GM21515 (cell line): ENCODE measurements around the gene HMGB3.
"Not testable (repeated sequence)": the region's sequence is repeated elsewhere in the genome, so short reads cannot be mapped to it uniquely, and the experiment has no call there.

Experiments used
- ATAC-seq: cut with Tn5 transposase; IDR thresholded peaks from one replicate; pipeline ENCODE4 v1.9.1; 2021; ENCODE audit not compliant: unreplicated experiment

Gene HMGB3

DNA sequence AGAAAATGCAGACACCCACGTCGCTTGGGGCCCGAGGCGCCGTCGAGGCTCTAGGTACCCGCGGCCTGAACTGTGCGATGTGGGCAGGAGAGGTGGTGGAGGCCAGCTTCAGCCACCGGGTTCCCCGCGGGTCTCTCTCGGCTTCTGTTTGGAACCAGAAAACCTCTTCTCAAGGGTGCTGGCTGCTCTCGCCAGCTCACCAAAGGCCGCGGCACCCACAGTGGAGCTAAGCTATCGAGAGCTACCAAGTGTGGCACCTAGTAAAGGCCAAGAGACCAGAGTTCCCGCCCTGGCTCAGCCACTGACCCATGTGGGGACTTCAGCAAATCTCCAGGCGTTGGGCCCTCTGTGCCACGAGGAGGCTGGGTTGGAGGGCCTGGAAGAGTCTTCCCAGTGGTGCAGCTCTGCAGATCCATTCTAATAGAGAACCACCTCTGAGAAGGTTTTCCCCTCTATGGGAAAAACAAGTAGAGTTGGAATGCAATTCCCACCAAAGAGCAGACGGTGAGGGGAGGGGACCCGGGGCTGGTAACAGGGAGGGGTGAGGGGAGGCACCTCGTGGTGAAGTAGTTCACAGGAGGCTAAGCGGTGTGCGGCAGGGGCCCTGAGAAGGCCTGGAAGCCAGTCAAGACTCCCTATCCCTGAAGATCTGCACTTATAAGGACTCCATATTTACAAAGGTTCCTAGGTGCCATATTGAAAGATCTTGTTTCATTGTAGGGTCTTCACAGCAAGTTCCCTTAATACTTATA, 5.5 kb upstream of the HMGB3 start:
- ATAC-seq, result no peak

DNA sequence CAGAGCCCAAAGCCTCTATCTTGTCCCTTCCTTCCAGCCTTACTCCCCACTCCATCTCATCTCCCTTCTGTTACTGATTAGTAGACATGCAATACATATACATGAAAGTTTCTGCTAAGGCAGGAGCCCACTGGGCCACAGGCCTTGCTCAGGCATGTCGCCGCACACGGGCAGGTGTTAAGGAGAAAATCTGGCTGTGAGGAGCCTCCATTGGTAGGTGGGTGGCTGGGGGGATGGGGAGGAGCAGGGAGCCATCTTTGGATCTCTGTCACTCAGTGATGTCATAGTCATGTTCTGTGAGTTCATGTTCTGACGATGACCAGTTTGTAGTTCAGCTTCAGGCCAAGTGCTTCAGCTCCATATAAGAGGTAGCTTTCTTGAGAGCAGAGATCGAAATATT, 2.9 kb upstream of the HMGB3 start:
- ATAC-seq, result no peak

DNA sequence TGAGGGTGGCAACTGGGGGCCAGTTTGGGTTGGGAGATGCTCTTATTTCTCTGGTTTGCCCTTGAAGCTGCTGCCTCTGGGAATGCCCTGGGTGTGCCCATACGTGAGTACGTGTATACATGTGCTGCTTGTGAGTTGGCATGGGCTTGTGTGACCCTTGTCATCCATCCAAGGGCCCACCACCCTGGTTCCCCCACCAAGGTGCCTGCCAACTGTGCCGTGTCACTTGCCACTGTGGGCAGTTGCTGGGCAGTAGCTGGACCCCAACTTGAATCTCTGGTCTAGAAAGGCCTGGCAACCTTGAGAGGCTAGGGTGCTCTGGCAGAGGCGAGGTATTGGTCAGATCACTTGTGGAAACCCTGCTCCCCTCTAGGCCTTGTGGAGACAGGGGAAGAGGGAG, 2.4 kb upstream of the HMGB3 start:
- ATAC-seq, result no peak

DNA sequence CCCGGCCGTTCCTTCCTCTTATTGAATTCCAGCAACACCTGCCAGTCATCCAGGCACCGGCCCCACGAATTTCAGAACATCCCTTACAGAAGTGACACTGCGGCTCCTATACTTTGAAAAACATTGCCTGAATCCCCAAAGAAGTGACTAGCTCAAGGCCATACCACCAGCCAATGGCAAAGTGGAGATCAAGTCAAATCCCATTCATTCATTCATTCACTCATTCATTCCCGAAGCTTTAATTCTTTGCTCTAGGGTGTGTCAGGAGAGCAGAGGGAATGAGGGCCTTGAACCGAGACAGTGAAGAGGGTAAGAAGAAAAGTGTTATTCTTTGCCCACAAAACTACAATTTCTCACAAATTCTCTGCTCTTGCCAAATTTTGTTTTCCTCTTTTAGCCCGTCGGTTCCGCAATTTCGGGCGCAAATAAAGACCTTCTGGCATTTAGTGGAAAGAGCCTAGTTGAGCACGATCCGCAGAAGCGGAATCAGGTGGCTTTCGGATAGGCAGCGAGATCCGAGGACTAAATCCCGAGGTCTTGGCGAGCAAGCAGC, 824 bp upstream of the HMGB3 start:
- no peak for ATAC-seq

DNA sequence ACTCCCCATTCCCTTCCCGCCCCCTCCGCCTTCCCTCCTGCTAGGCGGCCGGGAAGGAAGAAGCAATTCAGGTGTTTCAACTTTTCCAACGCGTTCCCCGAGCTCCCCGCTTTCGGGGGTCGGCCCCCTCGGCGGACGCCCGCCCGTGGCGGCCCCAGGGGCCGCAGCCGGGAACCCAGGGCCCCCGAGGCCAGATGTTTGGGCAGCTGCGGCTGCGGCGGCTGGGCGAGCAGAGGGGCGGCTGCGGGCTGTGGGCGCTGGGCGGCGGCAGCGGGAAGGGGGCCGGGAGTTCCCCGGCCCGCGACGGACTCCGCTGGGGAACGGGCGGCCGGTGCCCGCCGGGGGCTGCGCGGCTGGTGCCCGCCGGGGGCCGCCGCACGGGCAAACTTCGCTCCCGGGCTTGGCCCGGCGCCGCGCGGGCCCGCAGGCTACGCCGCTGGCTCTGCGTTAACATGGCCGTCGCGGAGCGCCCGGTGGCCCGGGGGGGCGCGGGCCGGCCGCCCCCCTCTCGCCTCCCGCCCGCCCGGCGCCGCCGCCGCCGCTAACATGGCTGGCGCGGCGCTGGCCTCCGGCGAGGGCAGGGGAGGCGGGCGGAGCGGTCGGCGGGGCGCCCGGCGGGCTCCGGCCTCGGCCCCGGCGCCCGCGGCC, 510 bp downstream of the HMGB3 start:
- ATAC-seq, result peak; percentile 23

DNA sequence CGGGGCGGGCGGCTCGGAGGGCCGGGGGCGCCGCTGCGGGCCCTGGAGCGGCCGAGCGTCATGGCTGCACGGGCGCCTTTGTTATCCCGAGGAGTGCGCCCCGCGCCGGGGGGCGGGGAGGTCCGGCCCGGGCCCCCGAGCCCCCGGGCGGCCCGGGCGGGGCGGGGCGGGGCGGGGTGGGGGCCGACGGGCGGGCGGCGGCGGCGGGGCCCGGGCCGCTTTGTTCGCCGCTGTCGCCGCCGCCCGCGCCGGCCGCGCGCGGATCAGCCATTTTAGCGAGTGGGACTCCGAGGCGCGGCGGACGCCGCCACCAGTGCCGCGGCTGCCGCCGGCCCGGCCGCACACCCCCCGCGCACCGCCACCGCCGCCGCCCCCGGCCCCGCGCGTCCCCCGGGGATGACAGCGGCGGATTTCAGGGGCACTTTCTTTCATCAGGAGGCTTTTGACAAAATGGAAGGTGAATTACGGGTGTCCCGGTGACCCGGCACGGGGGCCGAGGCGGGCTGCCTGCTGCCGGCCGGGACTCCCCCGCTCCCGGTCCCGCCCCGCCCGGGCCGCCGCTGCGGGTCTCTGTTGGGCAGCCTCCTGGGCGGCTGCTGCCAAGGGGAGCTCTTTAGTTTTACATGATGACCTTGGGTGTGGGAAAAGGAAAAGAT, 1.2 kb downstream of the HMGB3 start:
- ATAC-seq, result no peak

DNA sequence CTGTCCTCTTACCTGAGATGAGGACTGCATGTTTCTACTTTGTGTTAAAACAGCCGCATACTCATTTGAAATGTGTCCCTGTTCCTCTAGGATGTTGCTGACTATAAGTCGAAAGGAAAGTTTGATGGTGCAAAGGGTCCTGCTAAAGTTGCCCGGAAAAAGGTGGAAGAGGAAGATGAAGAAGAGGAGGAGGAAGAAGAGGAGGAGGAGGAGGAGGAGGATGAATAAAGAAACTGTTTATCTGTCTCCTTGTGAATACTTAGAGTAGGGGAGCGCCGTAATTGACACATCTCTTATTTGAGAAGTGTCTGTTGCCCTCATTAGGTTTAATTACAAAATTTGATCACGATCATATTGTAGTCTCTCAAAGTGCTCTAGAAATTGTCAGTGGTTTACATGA, 4.6 kb downstream of the HMGB3 start:
- ATAC-seq, result not testable (repeated sequence)

DNA sequence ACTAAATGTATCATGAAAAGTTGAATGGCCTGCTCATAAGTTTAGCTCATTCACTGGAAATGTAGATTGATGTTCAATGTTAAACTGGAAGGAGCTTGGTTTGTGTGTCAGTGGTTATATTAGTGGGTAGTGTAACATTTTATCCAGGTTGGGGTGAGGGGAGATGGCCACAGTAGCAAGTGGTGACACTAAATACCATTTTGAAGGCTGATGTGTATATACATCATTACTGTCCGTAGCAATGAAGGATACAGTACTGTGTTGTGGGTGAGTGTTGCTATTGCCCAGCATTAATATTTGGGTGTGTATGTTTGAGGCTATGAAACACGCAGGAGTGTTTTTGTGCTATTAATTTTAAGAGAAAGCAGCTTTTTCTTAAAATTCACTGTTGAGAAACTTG, 6.3 kb downstream of the HMGB3 start:
- ATAC-seq, result no peak

DNA sequence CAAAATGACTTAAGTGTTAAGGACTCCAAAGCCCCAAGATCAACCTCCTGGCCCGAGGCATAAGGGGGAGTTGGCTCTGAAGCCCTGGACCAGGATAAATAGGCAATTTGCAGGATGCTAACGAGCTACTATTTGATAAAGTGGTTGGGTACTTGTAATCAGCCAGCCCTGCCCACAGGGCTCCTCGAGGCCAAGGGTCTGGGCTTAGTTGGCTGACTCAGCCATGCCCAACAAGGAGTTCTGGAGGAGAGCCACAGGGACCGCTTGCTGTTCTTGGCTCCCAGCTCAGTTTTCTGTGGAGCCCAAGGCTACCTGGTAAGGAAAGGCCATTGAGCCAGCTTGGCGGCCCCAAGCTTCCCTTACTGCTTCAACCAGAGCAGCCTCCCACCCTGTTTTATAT, 7.8 kb downstream of the HMGB3 start:
- no peak for ATAC-seq

DNA sequence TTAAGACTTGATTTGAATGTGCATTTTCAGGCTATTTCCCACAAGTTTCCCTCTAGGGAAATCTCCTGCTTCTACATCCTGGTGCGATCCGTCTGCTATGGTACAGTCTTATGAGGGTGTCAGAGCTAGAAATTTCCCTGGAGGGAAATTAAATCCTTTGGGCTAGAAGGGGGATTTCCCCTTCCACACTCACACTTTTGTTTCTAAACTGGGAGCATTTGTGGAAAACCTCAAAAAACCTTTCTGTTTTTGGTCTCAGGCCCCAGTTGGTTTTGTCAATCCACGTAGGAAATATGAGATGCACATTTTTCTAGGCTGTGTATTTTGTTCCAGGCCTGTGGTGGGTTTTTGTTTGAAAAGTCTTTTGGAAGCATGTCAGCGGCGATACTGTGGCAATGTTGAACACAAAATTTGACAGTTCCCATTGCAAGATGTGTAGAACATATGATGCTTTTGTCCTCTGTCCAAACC, 17.8 kb downstream of the HMGB3 start:
- ATAC-seq, result no peak

DNA sequence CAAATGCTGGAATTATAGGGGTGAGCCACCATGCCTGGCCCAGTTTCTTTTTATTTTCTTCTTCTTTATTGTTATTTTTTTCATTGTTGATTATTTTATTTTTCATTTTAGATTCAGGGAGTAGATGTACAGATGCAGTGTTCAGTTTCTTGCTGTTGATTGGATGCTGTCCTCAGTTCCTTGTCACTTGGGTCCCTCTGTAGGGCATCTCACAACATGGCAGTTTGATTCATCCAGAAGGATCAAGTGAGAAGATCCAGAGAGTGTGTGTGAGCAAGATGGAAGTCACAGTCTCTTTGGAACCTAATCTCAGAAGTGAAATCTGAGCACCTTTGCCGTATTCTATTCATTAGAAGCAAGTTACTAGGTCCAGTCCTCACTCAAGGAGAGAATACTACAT, 20.9 kb downstream of the HMGB3 start:
- no peak for ATAC-seq

DNA sequence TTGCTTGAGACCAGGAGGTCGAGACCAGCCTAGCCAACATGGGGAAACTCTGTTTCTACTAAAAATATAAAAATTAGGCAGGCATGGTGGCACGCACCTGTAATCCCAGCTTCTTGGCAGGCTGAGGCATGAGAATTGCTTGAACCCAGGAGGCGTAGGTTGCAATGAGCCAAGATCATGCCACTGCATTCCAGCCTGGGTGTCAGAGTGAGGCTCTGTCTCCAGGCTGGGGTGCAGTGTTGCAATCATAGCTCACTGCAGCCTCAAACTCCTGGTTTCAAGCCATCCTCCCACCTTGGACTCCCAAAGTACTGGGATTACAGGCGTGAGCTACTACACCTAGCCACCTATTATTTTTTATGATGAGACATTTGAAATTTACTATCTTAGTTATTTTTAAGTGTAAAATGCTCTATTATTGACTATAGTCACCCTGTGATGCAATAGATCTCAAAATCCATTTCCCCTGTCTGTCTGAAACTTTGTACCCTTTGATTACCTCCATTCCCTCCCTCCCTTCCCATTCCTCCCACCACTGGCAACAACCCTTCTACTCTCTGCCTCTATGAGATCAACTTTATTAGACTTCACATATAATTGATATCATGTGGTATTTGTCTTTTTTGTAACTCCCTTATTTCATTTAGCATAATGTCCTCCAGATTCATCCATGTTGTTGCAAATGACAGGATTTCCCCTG, 23.4 kb downstream of the HMGB3 start:
- no peak for ATAC-seq

DNA sequence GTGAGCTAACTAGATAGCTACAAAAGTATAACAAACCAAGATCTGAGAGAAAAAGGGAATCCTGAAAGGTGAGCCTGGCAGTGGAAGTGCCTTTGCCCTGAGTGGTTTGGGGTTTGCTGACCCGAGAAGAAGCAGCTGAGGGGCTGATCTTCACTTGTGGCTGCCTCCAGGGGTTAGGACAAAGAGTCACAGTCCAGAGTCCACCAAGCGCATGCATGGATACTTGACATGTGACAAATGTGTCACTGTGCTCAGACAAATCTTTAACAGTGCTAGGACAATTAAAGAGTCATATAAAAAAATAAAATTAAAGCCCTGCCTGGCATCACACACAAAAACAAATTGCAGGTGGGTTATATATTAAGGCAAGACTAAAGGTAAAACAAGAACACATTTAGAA, 26.4 kb downstream of the HMGB3 start:
- no peak for ATAC-seq

DNA sequence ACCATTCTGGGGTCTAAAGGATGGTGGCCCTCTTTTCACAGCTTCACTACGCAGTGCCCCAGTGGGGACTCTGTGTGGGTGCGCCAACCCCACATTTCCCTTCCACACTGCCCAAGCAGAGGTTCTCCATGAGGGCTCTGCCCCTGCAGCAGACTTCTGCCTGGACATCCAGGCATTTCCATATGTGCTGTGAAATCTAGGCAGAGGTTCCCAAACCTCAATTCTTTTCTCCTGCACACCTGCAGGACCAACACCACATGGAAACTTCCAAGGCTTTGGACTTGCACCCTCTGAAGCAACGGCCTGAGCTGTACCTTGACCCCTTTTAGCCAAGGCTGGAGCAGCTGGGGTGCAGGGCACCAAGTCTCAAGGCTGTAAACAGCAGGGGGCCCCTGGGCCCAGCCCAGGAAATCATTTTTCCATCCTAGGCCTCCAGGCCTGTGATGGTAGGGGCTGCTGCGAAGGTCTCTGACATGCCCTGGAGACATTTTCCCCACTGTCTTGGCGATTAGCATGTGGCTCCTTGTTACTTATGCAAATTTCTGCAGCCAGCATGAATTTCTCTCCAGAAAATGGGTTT, 30.1 kb downstream of the HMGB3 start:
- no peak for ATAC-seq

DNA sequence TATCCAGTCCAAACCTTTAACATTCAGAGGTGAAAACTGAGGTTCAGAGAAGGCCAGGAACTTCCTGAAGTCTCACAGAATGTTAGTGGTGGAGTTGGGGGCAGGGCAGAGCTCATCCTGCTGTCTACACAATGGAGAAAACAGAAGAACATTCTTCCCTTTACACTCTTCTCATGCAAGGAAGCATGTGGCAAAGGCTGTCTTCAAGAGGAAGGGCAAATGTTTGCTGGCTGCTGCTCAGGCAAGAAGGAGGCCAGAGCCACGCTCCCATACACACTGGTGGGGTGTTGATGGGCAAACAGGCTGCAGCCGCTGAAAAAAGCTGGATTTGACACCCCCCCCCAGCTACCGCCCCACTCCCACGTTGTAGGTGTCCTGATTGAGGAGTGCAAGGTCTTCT, 32.5 kb downstream of the HMGB3 start:
- no peak for ATAC-seq

DNA sequence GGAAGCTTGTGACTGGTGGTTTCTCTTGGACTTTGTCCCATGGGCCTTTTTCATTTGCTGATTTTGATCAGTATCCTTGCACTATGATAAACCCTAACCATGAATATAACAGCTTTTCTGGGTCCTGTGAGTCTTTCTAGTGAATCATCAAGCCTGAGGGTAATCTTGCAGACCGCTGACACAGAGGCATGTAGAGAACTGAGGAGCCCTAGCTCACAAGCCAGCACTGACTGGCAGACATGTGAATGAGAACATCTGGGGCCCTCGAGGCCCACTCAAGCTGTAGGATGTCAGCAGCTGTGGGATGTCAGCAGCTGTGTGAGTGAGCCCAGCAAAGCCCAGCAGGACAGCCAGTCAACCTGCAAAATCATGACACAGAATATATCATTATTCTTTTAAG, 36.7 kb downstream of the HMGB3 start:
- no peak for ATAC-seq

DNA sequence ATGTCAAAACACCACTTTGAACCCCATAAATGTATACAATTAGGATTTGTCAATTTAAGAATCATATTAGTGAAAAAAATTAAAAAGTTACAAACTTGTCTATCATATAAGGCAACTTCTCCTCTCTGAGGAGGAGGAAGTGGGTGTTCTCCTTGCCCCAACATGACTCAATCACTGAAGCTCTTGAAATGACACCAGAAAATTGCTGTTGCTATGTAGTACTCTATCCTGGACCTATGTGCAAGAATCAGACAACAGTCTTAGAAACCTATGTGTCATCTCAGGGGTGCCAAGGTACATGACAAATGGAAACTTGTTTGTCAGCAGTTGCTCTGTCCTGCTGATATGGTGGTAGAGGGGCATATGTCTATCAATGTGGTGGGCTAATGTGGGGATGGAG, 47.7 kb downstream of the HMGB3 start:
- no peak for ATAC-seq

DNA sequence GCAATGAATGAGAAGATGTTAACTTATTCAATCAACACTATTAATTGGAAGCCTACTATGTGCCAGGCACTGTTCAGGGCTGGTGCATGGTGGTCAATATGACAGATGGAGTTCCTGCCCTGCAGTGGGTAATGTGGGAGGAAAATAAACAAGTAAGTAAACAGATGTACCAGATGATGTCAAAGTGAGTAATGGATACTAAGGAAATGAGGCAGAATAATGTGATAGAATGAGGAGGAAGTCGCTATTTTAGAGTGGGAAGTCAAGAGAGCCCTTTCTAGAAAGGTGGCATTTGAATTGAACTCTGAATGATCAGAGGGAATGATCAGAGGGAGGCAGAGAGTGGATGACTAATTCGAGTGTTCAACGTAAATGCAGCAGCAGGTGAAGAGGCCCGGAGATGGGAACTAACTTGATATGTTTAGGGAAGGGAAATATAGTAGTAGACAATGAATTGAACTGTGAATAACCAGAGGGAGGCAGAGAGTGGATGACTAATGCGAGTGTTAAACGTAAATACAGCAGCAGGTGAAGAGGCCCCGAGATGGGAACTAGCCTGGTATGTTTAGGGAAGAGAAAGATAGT, 48.3 kb downstream of the HMGB3 start:
- no peak for ATAC-seq

DNA sequence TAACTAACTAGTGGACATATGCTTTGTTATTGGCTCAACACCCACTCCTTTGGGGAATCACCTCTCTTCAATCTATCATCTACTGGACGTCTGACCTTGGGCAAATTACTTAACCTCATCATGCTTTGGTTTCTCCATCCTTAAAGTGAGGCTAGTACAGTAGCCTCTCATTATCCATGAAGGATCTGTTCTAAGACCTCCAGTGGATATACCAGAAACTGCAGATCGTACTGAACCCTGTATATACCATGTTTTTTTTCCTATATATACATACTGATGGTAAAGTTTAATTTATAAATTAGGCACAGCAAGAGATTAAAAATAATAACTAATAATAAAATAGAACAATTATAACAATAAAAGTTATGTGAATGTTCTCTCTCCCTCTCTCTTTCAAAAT, 56.2 kb downstream of the HMGB3 start:
- no peak for ATAC-seq
